Measurements from ENCODE around the gene BMPR1A.

BMPR1A gene

DNA sequence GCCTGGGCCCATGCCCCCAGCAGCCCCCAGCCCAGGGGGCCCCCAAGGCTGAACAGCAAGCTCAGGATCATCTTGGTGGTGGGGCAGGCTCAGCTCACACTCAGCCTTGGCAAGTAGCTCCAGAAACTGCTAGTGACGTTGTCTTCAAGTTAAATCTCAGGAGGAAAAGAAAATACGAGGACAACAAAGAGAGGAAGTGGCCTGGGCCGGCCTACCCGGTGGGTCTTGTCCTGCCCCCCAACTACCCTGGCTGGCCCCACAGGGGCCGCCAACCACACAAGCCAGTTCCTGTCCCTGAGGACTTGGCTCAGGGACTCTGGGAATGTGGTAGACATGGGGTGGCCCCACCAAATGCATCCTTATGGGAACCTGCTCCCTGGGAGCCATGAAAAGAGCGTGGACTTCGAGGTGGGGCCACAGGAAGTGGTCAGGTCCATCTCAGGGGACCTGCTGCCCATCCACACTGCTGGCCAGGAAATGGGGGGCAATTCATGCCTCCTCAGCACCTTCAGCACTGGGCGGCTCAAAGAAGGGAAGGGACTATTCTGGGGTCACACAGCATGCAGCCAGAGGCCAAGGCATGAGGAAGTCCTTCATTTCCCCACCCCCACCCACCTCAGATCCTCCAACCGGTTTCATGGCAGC is 201.2 kb downstream of the BMPR1A start, which contains the start of gene MMRN2:
Gene MMRN2, minus strand, starts transcription at position 145 of the 645 bp plus-strand sequence. Its CDS starts 74 bp downstream, at position 71.
- Histone ChIP-seq H3K9me3 (ENCODE audit: control extremely low read depth in 1 of 5, control insufficient read depth in 4 of 5, insufficient read depth in 2 of 5, low read depth in 1 of 5, low read length in 4 of 5) (peaks cover 0 to 7% (median 0%) of the 10 kb centered on the region in 5 experiments), H3K27ac (ENCODE audit: insufficient read depth in 1 of 2, low read depth in 1 of 2, low read length in 2 of 2, poor library complexity in 1 of 2, severe bottlenecking in 2 of 2) (no peak within 1 kb of the TSS), H3K27me3 (replicated peaks in 2 of 5; ENCODE audit: control insufficient read depth in 4 of 5, insufficient read depth in 5 of 5, low read length in 4 of 5) (peaks cover 0 to 2% (median 0%) of the 10 kb centered on the region in 5 experiments), H3K4me3 (ENCODE audit: control insufficient read depth in 1 of 7, extremely low read depth in 1 of 7, insufficient read depth in 4 of 7, low read depth in 2 of 7, low read length in 6 of 7) (no peak within 1 kb of the TSS), H3K36me3 (ENCODE audit: control insufficient read depth in 4 of 4, insufficient read depth in 4 of 4, low read length in 3 of 4) (no peaks in the 10 kb centered on the region), H3K4me1 (ENCODE audit: control extremely low read depth in 1 of 4, control insufficient read depth in 4 of 4, insufficient read depth in 4 of 4, low read length in 3 of 4) (peaks cover 0 to 28% (median 15%) of the 10 kb centered on the region in 4 experiments)
- DNase-seq = no peak
- ChIA-PET POLR2A (interaction anchor here (0.7 kb wide), 1 partner anchor 876 kb away, joined by 3 read pairs; no protein-coding TSS in a partner anchor), CTCF (interaction anchor here (0.9 to 3.2 kb wide), 3 partner anchors 9 to 19 kb away, joined by 3 to 13 read pairs (median 7); no protein-coding TSS in a partner anchor)
- 51% methylated on average over 9 of the region's 9 CpGs for WGBS (ENCODE audit: insufficient coverage)

- no peak within 1 kb of the TSS for H3K4me3 ChIP-seq (ENCODE audit: control insufficient read depth in 1 of 7, extremely low read depth in 1 of 7, insufficient read depth in 4 of 7, low read depth in 2 of 7, low read length in 6 of 7)
- no peak within 1 kb of the TSS for H3K27ac ChIP-seq (ENCODE audit: insufficient read depth in 1 of 2, low read depth in 1 of 2, low read length in 2 of 2, poor library complexity in 1 of 2, severe bottlenecking in 2 of 2)
- no peak for DNase-seq
- ChIA-PET CTCF (interaction anchor here (0.8 to 3.2 kb wide), 3 partner anchors 8 to 22 kb away, joined by 3 to 13 read pairs (median 4); no protein-coding TSS in a partner anchor), POLR2A (interaction anchor here (0.7 kb wide), 1 partner anchor 877 kb away, joined by 3 read pairs; no protein-coding TSS in a partner anchor)
- 69% methylated on average over 12 of the region's 22 CpGs for WGBS (ENCODE audit: insufficient coverage)
- H3K36me3 ChIP-seq (ENCODE audit: control insufficient read depth in 4 of 4, insufficient read depth in 4 of 4, low read length in 3 of 4) = no peaks in the 10 kb centered on the region
- H3K9me3 ChIP-seq (ENCODE audit: control extremely low read depth in 1 of 5, control insufficient read depth in 4 of 5, insufficient read depth in 2 of 5, low read depth in 1 of 5, low read length in 4 of 5) = peaks cover 0 to 5% (median 0%) of the 10 kb centered on the region in 5 experiments
- peaks cover 0 to 31% (median 17%) of the 10 kb centered on the region in 4 experiments for H3K4me1 ChIP-seq (ENCODE audit: control extremely low read depth in 1 of 4, control insufficient read depth in 4 of 4, insufficient read depth in 4 of 4, low read length in 3 of 4)
- peaks cover 0 to 2% (median 0%) of the 10 kb centered on the region in 5 experiments for H3K27me3 ChIP-seq (replicated peaks in 2 of 5; ENCODE audit: control insufficient read depth in 4 of 5, insufficient read depth in 5 of 5, low read length in 4 of 5)
Observed at GRCh38 chr10:86958116-86958900, 201.9 kb downstream of the BMPR1A start, which contains the start of gene SNCG. Gene SNCG, plus strand, starts transcription at chr10:86958599. Its CDS starts 99 bp downstream, at chr10:86958698.

DNA sequence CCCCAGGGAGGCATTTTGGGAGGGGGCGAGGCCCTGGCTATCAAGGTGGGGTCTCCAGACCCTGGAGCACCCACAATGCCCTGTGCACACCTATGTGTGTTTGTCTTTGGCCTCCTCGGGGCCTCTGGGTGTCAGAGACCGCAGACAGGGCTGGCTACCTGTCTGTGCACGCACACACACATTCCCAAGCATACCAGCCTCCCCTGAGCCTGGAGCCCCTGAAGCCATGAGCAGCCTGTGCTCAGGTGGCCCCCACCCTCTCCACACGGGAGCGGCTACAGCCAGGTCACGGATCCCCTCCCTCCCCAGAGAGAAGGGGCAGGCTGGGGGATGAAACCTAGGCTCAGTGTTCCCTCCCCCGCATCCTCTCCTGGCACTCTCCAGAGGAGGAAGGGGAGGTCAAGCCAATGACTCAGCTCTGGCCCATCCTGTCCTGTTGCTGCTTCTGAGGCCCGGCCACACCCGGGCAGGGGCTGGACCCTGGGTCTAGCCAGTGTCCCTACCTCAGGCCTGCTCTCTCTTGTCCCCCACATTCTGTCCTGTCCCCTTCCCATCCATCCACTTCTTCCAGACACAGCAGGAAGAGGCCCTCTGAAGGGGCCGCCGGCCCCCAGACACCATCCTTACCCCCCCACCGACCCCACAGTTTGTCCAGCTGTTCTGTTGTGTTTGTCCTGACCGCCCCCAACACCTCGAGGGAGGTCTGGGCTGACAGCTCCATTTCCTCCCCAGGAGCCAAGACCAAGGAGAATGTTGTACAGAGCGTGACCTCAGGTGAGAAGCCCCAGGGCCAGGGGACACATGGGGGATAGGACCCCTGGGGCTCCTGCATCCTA is 202.7 kb downstream of the BMPR1A start:
- H3K27ac ChIP-seq (ENCODE audit: insufficient read depth in 1 of 2, low read depth in 1 of 2, low read length in 2 of 2, poor library complexity in 1 of 2, severe bottlenecking in 2 of 2) = no peak overlapping the region
- H3K4me1 ChIP-seq (ENCODE audit: control extremely low read depth in 1 of 4, control insufficient read depth in 4 of 4, insufficient read depth in 4 of 4, low read length in 3 of 4) = peaks cover 0 to 31% (median 17%) of the 10 kb centered on the region in 4 experiments
- H3K36me3 ChIP-seq (ENCODE audit: control insufficient read depth in 4 of 4, insufficient read depth in 4 of 4, low read length in 3 of 4) = no peaks in the 10 kb centered on the region
- peaks cover 0 to 2% (median 0%) of the 10 kb centered on the region in 5 experiments for H3K27me3 ChIP-seq (replicated peaks in 2 of 5; ENCODE audit: control insufficient read depth in 4 of 5, insufficient read depth in 5 of 5, low read length in 4 of 5)
- no peaks in the 10 kb centered on the region for H3K9me3 ChIP-seq (ENCODE audit: control extremely low read depth in 1 of 5, control insufficient read depth in 4 of 5, insufficient read depth in 2 of 5, low read depth in 1 of 5, low read length in 4 of 5)
- DNase-seq = no peak
- ChIA-PET POLR2A (no interaction called here), CTCF (interaction anchor here (0.8 to 3.2 kb wide), 2 partner anchors 20 to 21 kb away, joined by 4 to 13 read pairs; no protein-coding TSS in a partner anchor)
- H3K4me3 ChIP-seq (ENCODE audit: control insufficient read depth in 1 of 7, extremely low read depth in 1 of 7, insufficient read depth in 4 of 7, low read depth in 2 of 7, low read length in 6 of 7) = no peak overlapping the region
- 69% methylated on average over 11 of the region's 16 CpGs for WGBS (ENCODE audit: insufficient coverage)

DNA sequence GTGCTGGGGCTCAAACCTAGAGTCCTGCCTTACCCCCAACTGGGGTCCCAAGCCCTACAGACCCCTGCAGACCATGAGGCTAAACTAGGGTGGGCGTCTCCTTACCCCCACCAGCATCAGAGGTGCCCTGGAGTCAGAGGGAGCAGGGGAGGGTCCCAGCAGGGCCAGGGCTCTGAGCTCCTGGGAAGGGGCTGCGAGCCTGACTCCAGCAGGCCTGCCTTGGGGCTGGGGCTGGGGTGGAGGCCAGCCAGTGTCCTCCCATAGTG is 203.3 kb downstream of the BMPR1A start:
- CTCF ChIA-PET = interaction anchor here (3.2 kb wide), 1 partner anchor 21 kb away, joined by 13 read pairs; no protein-coding TSS in a partner anchor
- H3K27ac ChIP-seq (ENCODE audit: insufficient read depth in 1 of 2, low read depth in 1 of 2, low read length in 2 of 2, poor library complexity in 1 of 2, severe bottlenecking in 2 of 2) = no peak overlapping the region
- WGBS (ENCODE audit: insufficient coverage) = 100% methylated on average over 2 of the region's 2 CpGs

GRCh38 chr10:86960003-86960862 is 203.8 kb downstream of the BMPR1A start:
- peak; percentile 47 to 59 (median 58) for DNase-seq
- H3K4me1 ChIP-seq (ENCODE audit: control extremely low read depth in 1 of 4, control insufficient read depth in 4 of 4, insufficient read depth in 4 of 4, low read length in 3 of 4) = peaks cover 0 to 31% (median 17%) of the 10 kb centered on the region in 4 experiments
- POLR2A ChIA-PET = interaction anchor here (0.6 kb wide), 1 partner anchor 11 kb away, joined by 3 read pairs; no protein-coding TSS in a partner anchor
- 91% methylated on average over 33 of the region's 37 CpGs for WGBS (ENCODE audit: insufficient coverage)
- H3K4me3 ChIP-seq (ENCODE audit: control insufficient read depth in 1 of 7, extremely low read depth in 1 of 7, insufficient read depth in 4 of 7, low read depth in 2 of 7, low read length in 6 of 7) = no peak overlapping the region
- peaks cover 0 to 2% (median 0%) of the 10 kb centered on the region in 5 experiments for H3K27me3 ChIP-seq (replicated peaks in 2 of 5; ENCODE audit: control insufficient read depth in 4 of 5, insufficient read depth in 5 of 5, low read length in 4 of 5)
- H3K9me3 ChIP-seq (ENCODE audit: control extremely low read depth in 1 of 5, control insufficient read depth in 4 of 5, insufficient read depth in 2 of 5, low read depth in 1 of 5, low read length in 4 of 5) = no peaks in the 10 kb centered on the region
- no peak overlapping the region for H3K27ac ChIP-seq (ENCODE audit: insufficient read depth in 1 of 2, low read depth in 1 of 2, low read length in 2 of 2, poor library complexity in 1 of 2, severe bottlenecking in 2 of 2)
- no peaks in the 10 kb centered on the region for H3K36me3 ChIP-seq (ENCODE audit: control insufficient read depth in 4 of 4, insufficient read depth in 4 of 4, low read length in 3 of 4)
- CTCF ChIA-PET = interaction anchor here (1.2 to 3.2 kb wide), 5 partner anchors 9 to 24 kb away, joined by 3 to 13 read pairs (median 9); no protein-coding TSS in a partner anchor

More for the DNA sequence above, 203.3 kb downstream of the BMPR1A start:
- H3K4me3 ChIP-seq (ENCODE audit: control insufficient read depth in 1 of 7, extremely low read depth in 1 of 7, insufficient read depth in 4 of 7, low read depth in 2 of 7, low read length in 6 of 7) = no peak overlapping the region
- H3K36me3 ChIP-seq (ENCODE audit: control insufficient read depth in 4 of 4, insufficient read depth in 4 of 4, low read length in 3 of 4) = no peaks in the 10 kb centered on the region
- no peaks in the 10 kb centered on the region for H3K9me3 ChIP-seq (ENCODE audit: control extremely low read depth in 1 of 5, control insufficient read depth in 4 of 5, insufficient read depth in 2 of 5, low read depth in 1 of 5, low read length in 4 of 5)
- POLR2A ChIA-PET = no interaction called here
- H3K27me3 ChIP-seq (replicated peaks in 2 of 5; ENCODE audit: control insufficient read depth in 4 of 5, insufficient read depth in 5 of 5, low read length in 4 of 5) = peaks cover 0 to 2% (median 0%) of the 10 kb centered on the region in 5 experiments
- DNase-seq = no peak
- H3K4me1 ChIP-seq (ENCODE audit: control extremely low read depth in 1 of 4, control insufficient read depth in 4 of 4, insufficient read depth in 4 of 4, low read length in 3 of 4) = peaks cover 0 to 31% (median 17%) of the 10 kb centered on the region in 4 experiments

All from common myeloid progenitor, CD34-positive (primary cell).